ENCODE results near the gene MMP20. TPM values are rescaled to one million over a fixed set of nuclear protein-coding genes. Genes with fewer than 3 reads are reported as not detected.

Gene MMP20
- total RNA-seq, 4 donors from 2014 or later = not detected

GRCh38 chr11:102592131-102592530, 33.0 kb downstream of the MMP20 start:
- Histone ChIP-seq H3K27me3 (no peaks in the 10 kb centered on the region), H3K27ac (no peak overlapping the region), H3K9me3 (no peaks in the 10 kb centered on the region), H3K36me3 (no peaks in the 10 kb centered on the region), H3K4me3 (no peak overlapping the region), H3K4me1 (no peaks in the 10 kb centered on the region)
- no peak for DNase-seq
- 100% methylated on average over 1 of the region's 1 CpG for WGBS, 2 donors (ENCODE audit: low coverage in 1 of 2)
- TF ChIP-seq EP300 (IDR thresholded peaks at IDR 0.05; ENCODE audit: low read depth) (no peak), POLR2AphosphoS5 (IDR thresholded peaks at IDR 0.05) (no peak), POLR2A (IDR thresholded peaks at IDR 0.05) (no peak), CTCF (IDR thresholded peaks at IDR 0.05) (no peak)
- in situ Hi-C loops (cut with MboI; ENCODE audit: low pct_ligation_motif_present in 1 of 4, low pct_unique_long_range_greater_than_20kb in 1 of 4, low sequenced_read_pairs in 3 of 4) = no loop called here
- intact Hi-C loops (cut with DNase I; ENCODE audit: low total_unique reads) = no loop called here

DNA sequence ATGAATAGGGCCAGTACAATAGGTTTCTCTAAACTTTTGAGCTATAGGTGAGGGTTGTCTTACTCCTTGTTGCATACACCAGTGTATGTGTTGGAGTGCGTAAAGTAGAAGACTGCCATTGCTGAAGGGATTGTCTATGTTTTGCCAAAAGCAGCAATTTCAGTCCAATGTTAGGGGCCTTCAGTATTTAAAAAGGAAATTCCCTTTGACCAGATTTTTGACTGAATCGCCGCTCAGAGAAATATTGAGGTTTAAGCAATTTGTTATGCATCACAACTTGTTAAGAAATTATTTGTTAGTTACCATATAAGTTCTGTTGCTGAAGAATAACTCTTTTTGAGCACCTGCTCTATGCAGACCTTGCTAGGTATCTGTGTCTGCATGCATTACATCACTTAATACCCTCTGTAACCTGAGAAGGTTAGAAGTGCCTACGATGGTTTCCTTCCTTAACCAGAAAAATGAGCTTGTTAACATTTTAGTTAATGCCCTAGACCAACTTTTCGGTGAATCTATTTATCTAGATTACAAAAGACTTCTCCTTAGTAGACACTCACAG, 33.9 kb downstream of the MMP20 start:
- TF ChIP-seq POLR2AphosphoS5 (IDR thresholded peaks at IDR 0.05) (no peak), EP300 (IDR thresholded peaks at IDR 0.05; ENCODE audit: low read depth) (no peak)
- in situ Hi-C loops (cut with MboI; ENCODE audit: low pct_ligation_motif_present in 1 of 4, low pct_unique_long_range_greater_than_20kb in 1 of 4, low sequenced_read_pairs in 3 of 4) (no loop called here), intact Hi-C loops (cut with DNase I; ENCODE audit: low total_unique reads) (no loop called here)
- H3K4me1 ChIP-seq = no peaks in the 10 kb centered on the region
- no peak for DNase-seq
- no peaks in the 10 kb centered on the region for H3K36me3 ChIP-seq
- no peaks in the 10 kb centered on the region for H3K27me3 ChIP-seq
- no peaks in the 10 kb centered on the region for H3K9me3 ChIP-seq
- no peak overlapping the region for H3K27ac ChIP-seq
- H3K4me3 ChIP-seq = no peak overlapping the region
- WGBS, 2 donors (ENCODE audit: low coverage in 1 of 2) = 74 to 94% methylated on average over 5 of the region's 5 CpGs

DNA sequence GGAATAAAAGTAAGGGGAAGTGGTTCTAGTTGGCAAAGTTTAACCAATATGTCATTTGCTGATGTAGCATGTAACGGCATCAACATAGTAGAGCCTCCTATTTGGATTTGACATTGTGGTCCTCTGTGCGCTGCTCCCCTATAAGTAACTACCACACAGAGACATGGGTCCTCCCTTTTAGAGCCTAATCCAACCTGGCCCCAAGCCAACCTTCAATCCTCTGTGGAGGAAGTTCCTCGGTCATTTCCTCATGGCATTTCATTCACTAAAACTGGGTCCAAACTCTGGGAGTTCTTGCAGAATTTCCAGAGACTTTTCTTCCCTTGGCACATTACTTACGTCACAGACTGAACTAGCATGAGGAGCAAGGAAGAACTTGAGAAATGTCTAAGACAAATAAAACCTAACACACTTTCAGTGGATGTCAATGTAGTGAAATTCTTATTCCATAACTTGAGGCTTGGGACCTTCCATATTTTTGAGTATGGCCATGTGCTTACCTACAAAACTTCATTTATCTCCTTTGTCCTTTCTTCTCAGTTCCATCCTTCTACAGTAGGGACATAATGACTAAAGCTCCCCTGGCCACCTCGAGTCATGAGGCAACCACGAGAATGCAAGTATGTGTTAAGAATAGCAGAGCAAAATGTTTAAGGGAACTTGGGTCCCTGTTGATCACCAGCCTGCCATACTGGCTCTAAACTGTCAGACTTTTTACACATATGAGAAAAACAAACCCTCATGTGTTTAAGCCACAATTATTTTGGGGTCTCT, 34.7 kb downstream of the MMP20 start:
- DNase-seq = no peak
- in situ Hi-C loops (cut with MboI; ENCODE audit: low pct_ligation_motif_present in 1 of 4, low pct_unique_long_range_greater_than_20kb in 1 of 4, low sequenced_read_pairs in 3 of 4) (no loop called here), intact Hi-C loops (cut with DNase I; ENCODE audit: low total_unique reads) (no loop called here)
- 55 to 82% methylated on average over 4 to 6 of the region's 6 CpGs for WGBS, 2 donors (ENCODE audit: low coverage in 1 of 2)
- Histone ChIP-seq H3K9me3 (no peaks in the 10 kb centered on the region), H3K4me1 (no peaks in the 10 kb centered on the region), H3K27ac (no peak overlapping the region), H3K4me3 (no peak overlapping the region), H3K27me3 (no peaks in the 10 kb centered on the region), H3K36me3 (no peaks in the 10 kb centered on the region)
- TF ChIP-seq POLR2A (IDR thresholded peaks at IDR 0.05) (no peak), CTCF (IDR thresholded peaks at IDR 0.05) (no peak), POLR2AphosphoS5 (IDR thresholded peaks at IDR 0.05) (no peak), EP300 (IDR thresholded peaks at IDR 0.05; ENCODE audit: low read depth) (no peak)

DNA sequence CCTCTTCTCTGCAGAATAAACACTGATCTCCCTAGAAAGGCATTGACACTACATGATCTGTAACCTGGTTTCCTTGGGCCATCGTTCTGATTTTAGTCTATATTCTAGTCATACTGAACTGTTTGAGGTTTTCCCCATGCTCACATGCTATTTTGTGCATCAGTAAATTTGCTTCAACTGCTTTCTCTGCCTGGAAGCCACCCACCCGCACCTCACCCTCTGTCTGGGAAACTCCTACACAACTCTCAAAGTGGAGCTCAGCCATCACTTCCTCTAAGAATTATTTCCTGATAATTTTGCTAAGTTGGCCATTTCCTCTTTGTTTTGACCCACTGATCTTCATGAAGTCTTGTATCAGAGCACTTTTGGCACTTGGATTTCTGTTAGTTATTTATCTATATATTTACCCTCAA, 36.1 kb downstream of the MMP20 start:
- WGBS, 2 donors (ENCODE audit: low coverage in 1 of 2) = 58 to 69% methylated on average over 2 of the region's 2 CpGs
- in situ Hi-C loops (cut with MboI; ENCODE audit: low pct_ligation_motif_present in 1 of 4, low pct_unique_long_range_greater_than_20kb in 1 of 4, low sequenced_read_pairs in 3 of 4) (no loop called here), intact Hi-C loops (cut with DNase I; ENCODE audit: low total_unique reads) (no loop called here)
- H3K27ac ChIP-seq = no peak overlapping the region
- no peak overlapping the region for H3K4me3 ChIP-seq
- H3K9me3 ChIP-seq = no peaks in the 10 kb centered on the region
- no peak for TF ChIP-seq EP300 (IDR thresholded peaks at IDR 0.05; ENCODE audit: low read depth)
- no peak for TF ChIP-seq POLR2A (IDR thresholded peaks at IDR 0.05)
- no peak for TF ChIP-seq CTCF (IDR thresholded peaks at IDR 0.05)
- TF ChIP-seq POLR2AphosphoS5 (IDR thresholded peaks at IDR 0.05) = no peak
- no peak for DNase-seq
- H3K4me1 ChIP-seq = no peaks in the 10 kb centered on the region
- no peaks in the 10 kb centered on the region for H3K36me3 ChIP-seq
- no peaks in the 10 kb centered on the region for H3K27me3 ChIP-seq
